Activated CD4-positive, alpha-beta T cell treated with anti-CD3 and anti-CD28 coated beads, Interleukin-2, amount 10 ng/mL, durations not matched to agents 7 days and 5 days (primary cell): ENCODE measurements around the gene IQCE. TPM values are rescaled to one million over a fixed set of nuclear protein-coding genes. Genes with fewer than 3 reads are reported as not detected.
A peak's percentile ranks its signal among the peaks of the same experiment; 100 is the strongest.
"Not testable (repeated sequence)": the region's sequence is repeated elsewhere in the genome, so short reads cannot be mapped to it uniquely, and the experiment has no call there.

Source experiments
- CTCF ChIA-PET: fragments of 350-600 bp; sonication (Branson Sonifier 250); formaldehyde crosslinking; loops from one replicate; lab custom pipeline; 2021; ENCODE audit warnings: antibody characterized with exemption; lab: Charles Lee
- POLR2A ChIA-PET: fragments of 350-600 bp; sonication (Branson Sonifier 250); formaldehyde crosslinking; loops from one replicate; lab custom pipeline; 2021; ENCODE audit warnings: antibody characterized with exemption; lab: Charles Lee
- DNase-seq: peaks from one replicate; pipeline ENCODE4 v3.0.0-alpha.2; 2020
- H3K27ac Mint-ChIP-seq: one replicate; pipeline ENCODE4 v1.8.0; 2021; ENCODE audit warnings: mild to moderate bottlenecking, moderate library complexity, mixed read lengths
- H3K27me3 Mint-ChIP-seq: one replicate; pipeline ENCODE4 v1.8.0; 2021; ENCODE audit warnings: mixed read lengths
- H3K36me3 Mint-ChIP-seq: one replicate; pipeline ENCODE4 v1.8.0; 2021; ENCODE audit warnings: low read depth, mixed read lengths
- H3K4me1 Mint-ChIP-seq: one replicate; pipeline ENCODE4 v1.8.0; 2021; ENCODE audit warnings: mixed read lengths
- H3K4me3 Mint-ChIP-seq: one replicate; pipeline ENCODE4 v1.8.0; 2021; ENCODE audit warnings: mild to moderate bottlenecking, moderate library complexity, mixed read lengths
- H3K9me3 Mint-ChIP-seq: one replicate; pipeline ENCODE4 v1.8.0; 2021; ENCODE audit warnings: mixed read lengths
- total RNA-seq, 2 experiments: library from RNA; stranded (reverse); gene quantifications; one replicate each; pipeline ENCODE4 v1.2.3, GENCODE V29; 2021

IQCE gene
- total RNA-seq, 2 experiments from 2014 or later = 13.8 to 15.5 TPM

DNA sequence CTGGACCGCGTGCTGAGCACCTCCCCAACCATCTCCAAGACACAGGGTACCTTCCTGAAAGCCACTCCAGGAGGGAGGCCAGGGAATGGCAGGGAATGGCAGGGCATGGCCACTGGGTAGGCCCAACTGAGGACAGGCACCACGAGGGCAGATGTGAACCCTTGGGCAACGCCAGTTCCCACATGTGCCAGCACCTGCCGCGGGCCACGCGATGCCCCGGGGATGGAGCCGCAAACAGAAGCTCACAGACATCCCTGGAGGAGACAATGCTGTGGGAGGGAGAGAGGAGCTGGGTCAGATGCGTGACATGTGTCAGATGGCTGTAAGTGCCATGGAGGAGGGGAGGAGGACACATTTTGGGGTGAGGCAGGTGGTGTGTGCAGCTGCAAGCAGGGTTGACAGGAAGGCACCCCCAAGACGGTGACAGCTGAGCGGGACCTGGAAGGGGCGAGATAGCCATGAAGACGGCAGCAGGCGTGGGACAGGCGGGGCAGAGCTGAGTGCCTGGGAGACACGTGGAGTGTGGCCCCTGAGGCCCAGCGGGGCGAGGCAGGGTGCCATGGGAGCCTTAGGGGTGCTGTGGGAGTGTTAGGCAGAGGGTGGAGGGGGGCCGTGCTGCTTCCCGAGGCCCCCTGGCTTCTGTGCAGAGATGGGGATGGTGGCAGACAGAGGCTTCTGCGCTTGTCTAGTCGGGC lies 27.7 kb downstream of the IQCE start:
- ChIA-PET POLR2A (no interaction called here), CTCF (interaction anchor here (1.4 kb wide), 1 partner anchor 8 kb away, joined by 3 read pairs; no protein-coding TSS in a partner anchor)
- Mint-ChIP-seq H3K4me3 (no peak overlapping the region), H3K27me3 (no peaks in the 10 kb centered on the region), H3K9me3 (no peaks in the 10 kb centered on the region), H3K4me1 (no peaks in the 10 kb centered on the region), H3K27ac (no peak overlapping the region), H3K36me3 (peaks cover 2% of the 10 kb centered on the region)
- DNase-seq = no peak

DNA sequence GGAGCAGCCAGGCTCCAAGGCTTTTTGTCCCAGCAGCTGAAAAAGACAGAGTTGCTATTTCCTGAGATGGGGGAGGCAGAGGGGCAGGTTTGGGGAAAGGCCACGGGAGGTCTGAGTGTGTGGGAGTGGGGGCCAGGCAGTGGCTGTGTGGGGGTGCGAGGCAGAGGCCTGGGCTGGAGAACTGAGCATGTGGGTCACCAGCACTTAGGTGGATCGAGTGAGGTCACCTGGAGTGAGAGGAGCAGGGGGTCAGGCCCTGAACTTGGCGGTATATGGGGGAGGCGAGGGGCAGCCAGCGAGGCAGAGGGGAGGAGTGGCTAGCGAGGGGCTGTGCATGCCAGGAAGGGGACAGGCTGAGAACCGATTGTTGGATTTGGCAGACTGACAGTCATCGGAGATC lies 28.4 kb downstream of the IQCE start:
- Mint-ChIP-seq H3K36me3 (peaks cover 2% of the 10 kb centered on the region), H3K27ac (no peak overlapping the region), H3K4me3 (no peak overlapping the region), H3K27me3 (no peaks in the 10 kb centered on the region), H3K9me3 (no peaks in the 10 kb centered on the region), H3K4me1 (no peaks in the 10 kb centered on the region)
- DNase-seq = no peak
- ChIA-PET CTCF (no interaction called here), POLR2A (no interaction called here)

DNA sequence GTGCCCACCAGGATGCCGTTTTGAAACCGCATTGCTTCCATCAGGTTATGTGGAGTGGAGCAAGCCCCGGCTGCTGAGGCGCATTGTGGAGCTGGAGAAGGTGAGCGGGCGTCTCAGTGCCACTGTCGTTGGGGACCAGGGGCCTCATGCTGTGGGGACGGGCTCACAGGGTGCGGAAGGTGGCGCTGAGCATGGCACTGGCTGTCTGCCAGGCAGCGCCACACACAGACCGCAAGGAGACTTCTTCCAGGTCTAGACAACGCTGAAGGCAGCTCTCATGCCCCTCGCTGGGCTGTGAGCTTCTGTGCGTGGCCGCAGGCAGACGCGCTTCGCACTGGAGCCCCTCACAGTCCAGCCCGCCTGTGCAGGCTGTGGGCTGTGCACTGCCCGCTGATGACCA lies 29.0 kb downstream of the IQCE start:
- Mint-ChIP-seq H3K27me3 (no peaks in the 10 kb centered on the region), H3K4me3 (no peak overlapping the region), H3K9me3 (no peaks in the 10 kb centered on the region), H3K36me3 (peaks cover 2% of the 10 kb centered on the region), H3K4me1 (no peaks in the 10 kb centered on the region), H3K27ac (no peak overlapping the region)
- ChIA-PET POLR2A (no interaction called here), CTCF (no interaction called here)
- no peak for DNase-seq

DNA sequence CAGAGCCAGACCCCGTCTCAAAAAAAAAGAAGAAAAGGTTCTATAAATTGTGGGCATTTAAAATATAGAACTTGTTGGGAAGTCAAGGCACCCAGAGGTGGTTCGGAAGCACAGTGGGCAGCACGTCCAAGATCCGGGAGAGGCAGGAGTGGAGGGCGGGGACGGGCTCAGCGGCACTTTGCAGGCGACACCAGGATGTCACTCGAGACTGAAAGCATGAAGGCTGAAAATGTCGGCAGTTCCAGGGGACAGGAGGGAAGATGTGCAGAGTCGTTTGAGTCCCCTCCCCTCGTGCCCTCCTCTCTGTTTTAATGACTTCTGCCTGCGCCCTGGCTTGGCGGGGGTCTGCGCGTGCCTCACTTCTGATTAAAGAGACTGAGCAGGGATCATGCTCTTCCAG lies 30.6 kb downstream of the IQCE start:
- Mint-ChIP-seq H3K4me3 (no peak overlapping the region), H3K9me3 (no peaks in the 10 kb centered on the region), H3K4me1 (no peaks in the 10 kb centered on the region), H3K36me3 (peaks cover 2% of the 10 kb centered on the region), H3K27ac (no peak overlapping the region), H3K27me3 (no peaks in the 10 kb centered on the region)
- ChIA-PET CTCF (interaction anchor here (1.3 kb wide), 1 partner anchor 12 kb away, joined by 4 read pairs; no protein-coding TSS in a partner anchor), POLR2A (no interaction called here)
- DNase-seq = no peak

DNA sequence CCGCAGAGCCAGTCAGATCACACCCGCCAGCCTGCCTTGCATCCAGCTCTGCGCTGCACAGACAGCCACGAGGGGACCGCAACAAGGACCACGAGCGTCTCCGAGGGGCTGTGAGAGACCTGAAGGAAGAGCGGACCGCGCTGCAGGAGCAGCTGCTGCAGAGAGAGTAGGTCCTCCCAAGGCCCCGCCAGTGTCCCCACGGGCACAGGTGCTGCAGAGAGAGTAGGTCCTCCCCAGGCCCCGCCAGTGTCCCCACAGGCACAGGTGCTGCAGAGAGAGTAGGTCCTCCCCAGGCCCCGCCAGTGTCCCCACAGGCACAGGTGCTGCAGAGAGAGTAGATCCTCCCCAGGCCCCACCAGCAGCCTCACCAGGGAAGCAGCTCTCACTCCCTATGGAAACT lies 31.2 kb downstream of the IQCE start:
- POLR2A ChIA-PET, H3K9me3 Mint-ChIP-seq, H3K27ac Mint-ChIP-seq, DNase-seq, H3K27me3 Mint-ChIP-seq, H3K36me3 Mint-ChIP-seq, H3K4me3 Mint-ChIP-seq, H3K4me1 Mint-ChIP-seq: not testable (repeated sequence)
- CTCF ChIA-PET = interaction anchor here (1.3 kb wide), 1 partner anchor 12 kb away, joined by 4 read pairs; no protein-coding TSS in a partner anchor

DNA sequence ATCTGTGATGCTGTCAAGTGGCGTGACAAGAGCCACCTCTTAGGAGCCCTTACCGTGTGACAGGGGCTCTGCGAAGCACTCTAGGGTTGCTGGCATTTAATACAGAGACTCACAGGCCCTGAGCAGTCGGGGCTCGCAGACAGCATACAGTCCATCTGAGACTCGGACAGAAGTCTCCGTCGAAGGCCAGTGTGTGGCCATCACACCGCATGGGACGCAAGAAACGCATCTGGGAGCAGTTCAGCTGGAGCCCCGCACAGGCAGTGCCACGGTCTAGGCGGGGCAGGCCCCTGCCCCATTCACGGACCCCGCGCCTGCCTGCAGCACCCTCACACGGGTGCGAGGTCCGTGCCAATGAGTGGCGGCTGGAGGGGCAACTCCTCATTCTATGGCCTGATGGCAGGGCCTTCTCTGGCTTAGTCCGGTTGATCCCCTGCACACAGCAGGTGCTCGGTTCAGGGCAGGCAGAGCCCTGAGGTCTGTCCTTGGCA lies 33.6 kb downstream of the IQCE start:
- H3K4me3 Mint-ChIP-seq = no peak overlapping the region
- H3K27ac Mint-ChIP-seq = peak overlapping the region; percentile 31
- no peaks in the 10 kb centered on the region for H3K27me3 Mint-ChIP-seq
- ChIA-PET CTCF (interaction anchor here (0.7 kb wide), 1 partner anchor 10 kb away, joined by 3 read pairs; no protein-coding TSS in a partner anchor), POLR2A (no interaction called here)
- DNase-seq = no peak
- H3K9me3 Mint-ChIP-seq = no peaks in the 10 kb centered on the region
- H3K36me3 Mint-ChIP-seq = no peaks in the 10 kb centered on the region
- no peaks in the 10 kb centered on the region for H3K4me1 Mint-ChIP-seq

DNA sequence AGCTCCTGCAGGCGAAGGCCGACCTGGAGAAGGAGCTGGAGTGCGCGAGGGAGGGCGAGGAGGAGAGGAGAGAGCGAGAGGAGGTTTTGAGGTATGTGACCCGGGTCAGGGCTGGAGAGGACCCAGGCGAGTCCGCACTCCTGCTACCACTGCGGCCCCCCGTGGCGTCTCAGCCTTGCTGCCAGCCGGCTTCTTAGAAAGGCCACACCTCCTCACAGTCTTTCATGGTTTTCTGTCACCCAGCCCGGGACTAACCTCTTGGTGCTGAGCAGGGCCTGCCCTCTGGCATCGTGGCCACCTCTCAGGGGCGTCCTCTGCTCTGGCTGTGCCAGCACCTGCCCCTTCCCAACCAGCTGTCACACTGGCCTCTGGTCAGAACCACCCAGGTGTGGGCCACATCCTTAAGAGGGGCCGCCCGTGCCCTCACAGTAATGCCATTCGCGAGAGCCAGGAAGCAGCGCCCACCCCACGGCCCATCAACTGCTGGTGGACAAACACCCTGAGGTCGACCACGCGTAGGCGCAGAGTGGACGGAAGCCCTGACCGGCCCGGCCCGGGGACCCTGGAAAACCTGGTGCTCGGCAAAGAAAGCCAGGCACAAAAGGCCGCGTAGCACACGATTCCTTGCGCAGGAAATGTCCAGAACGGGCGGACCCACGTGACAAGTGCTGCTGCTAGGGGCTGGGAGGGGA lies 34.4 kb downstream of the IQCE start:
- H3K36me3 Mint-ChIP-seq = no peaks in the 10 kb centered on the region
- no peak for DNase-seq
- ChIA-PET POLR2A (no interaction called here), CTCF (interaction anchor here (0.7 kb wide), 1 partner anchor 9 kb away, joined by 3 read pairs; no protein-coding TSS in a partner anchor)
- no peaks in the 10 kb centered on the region for H3K9me3 Mint-ChIP-seq
- no peak overlapping the region for H3K27ac Mint-ChIP-seq
- no peaks in the 10 kb centered on the region for H3K27me3 Mint-ChIP-seq
- no peaks in the 10 kb centered on the region for H3K4me1 Mint-ChIP-seq
- H3K4me3 Mint-ChIP-seq = no peak overlapping the region

DNA sequence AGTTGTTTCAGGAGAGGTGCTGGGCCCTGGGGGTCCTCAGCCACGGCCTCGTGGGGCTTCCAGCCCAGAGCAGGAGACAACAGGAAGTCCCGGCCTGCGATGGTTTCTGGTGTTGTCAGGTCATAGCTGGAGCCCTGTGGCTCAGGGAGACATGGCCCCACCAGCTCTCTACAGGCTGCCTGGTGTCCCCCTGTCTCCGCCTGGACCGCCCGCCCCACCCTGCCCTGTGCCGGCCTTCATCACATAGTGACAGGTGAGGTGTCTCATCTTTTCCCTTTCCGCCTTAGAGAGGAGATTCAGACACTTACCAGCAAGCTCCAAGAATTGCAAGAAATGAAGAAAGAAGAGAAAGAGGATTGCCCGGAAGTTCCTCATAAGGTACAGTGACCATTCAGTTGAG lies 35.8 kb downstream of the IQCE start:
- Mint-ChIP-seq H3K27me3 (no peaks in the 10 kb centered on the region), H3K4me1 (no peaks in the 10 kb centered on the region), H3K4me3 (no peak overlapping the region), H3K9me3 (no peaks in the 10 kb centered on the region), H3K27ac (peak overlapping the region; percentile 21), H3K36me3 (no peaks in the 10 kb centered on the region)
- no peak for DNase-seq
- ChIA-PET CTCF (interaction anchor here (1.1 to 1.4 kb wide), 2 partner anchors 9 kb away, joined by 3 read pairs; no protein-coding TSS in a partner anchor), POLR2A (no interaction called here)

DNA sequence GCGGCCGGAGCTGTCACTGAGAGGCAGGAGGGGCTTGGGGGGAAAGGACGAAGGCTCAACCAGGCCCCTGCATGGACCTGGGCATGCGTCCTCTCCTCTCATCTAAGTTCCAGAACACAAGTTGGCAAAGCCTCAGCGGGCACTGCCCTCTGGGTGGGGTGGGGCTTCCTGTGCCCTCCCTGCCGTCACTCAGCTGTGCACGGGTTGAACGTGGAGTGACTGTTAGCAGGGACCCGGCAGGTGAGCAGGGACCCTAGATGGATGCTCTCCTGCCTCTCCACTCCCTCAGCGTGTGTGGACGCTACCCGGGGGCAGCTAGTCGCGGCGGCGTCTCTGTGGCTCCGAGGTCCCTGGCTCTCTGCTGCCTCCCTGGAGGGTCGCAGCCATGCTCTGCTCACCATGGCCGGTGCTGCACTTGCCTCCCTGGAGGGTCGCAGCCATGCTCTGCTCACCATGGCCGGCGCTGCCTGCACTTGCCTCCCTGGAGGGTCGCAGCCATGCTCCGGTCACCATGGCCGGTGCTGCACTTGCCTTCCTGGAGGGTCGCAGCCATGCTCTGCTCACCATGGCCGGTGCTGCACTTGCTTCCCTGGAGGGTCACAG lies 36.6 kb downstream of the IQCE start:
- CTCF ChIA-PET = interaction anchor here (0.6 kb wide), 1 partner anchor 247 kb away, joined by 4 read pairs; no protein-coding TSS in a partner anchor
- Mint-ChIP-seq H3K27ac (no peak overlapping the region), H3K36me3 (no peaks in the 10 kb centered on the region), H3K9me3 (no peaks in the 10 kb centered on the region), H3K4me3 (no peak overlapping the region), H3K27me3 (no peaks in the 10 kb centered on the region), H3K4me1 (no peaks in the 10 kb centered on the region)
- POLR2A ChIA-PET = no interaction called here
- DNase-seq = no peak

DNA sequence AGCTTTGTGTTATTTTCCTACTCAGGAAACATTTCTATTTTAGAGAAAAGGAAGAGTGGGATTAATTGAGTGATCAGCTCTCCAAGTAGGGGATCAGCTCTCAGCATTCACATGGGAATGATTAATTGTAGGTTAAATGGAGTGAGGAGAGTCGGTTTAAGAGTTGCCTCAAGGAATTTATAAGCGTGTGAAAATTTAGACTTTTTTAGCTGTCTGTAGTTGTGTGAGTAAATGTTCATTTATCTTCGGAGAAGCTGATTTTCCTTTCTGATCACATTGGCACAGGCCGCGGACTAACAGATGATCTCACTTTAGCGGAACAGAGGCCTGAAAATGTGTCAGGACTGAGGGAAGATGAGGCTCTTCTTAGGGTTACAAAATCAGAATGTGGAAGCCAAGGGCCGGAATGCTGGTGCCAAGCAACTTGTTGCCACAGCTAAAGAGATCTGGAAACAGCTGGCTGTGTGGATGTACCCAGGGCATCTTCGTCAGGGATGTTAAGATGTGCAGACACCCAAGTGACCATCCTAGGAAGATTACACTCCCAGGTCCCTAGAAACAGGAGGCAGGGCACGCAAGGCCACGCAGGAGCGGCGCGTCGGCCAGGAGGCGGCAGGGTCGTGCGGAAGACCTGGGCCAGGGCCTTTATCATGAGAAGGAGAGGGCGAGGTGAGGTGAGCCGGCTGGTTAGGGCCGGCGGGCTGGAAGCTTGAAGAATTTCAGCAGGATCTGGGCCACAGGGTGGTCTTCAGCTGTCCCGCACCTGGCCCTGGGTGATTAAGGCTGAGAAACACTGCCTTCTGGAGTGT lies 37.9 kb downstream of the IQCE start:
- CTCF ChIA-PET = no interaction called here
- H3K27ac Mint-ChIP-seq = no peak overlapping the region
- H3K27me3 Mint-ChIP-seq = no peaks in the 10 kb centered on the region
- POLR2A ChIA-PET = no interaction called here
- H3K4me3 Mint-ChIP-seq = no peak overlapping the region
- H3K4me1 Mint-ChIP-seq = no peaks in the 10 kb centered on the region
- no peak for DNase-seq
- H3K9me3 Mint-ChIP-seq = no peaks in the 10 kb centered on the region
- H3K36me3 Mint-ChIP-seq = no peaks in the 10 kb centered on the region

DNA sequence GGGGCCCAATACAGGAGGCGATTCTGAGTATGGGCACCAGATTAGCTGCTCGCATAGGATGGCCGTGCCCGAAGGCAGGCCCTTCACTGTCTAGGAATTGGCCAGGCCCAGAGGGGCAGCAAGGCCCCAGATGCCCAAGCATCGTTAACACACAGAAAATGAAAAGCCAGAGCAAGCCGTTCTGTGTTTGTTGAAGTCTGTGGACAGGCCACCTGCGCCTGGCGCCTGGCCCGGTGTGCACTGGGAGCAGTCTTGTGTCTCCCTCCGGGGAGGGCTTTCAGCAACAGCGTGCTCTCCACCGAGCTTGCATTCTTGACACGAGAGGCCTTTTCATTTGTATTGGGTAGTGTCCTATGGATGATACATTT lies 38.5 kb downstream of the IQCE start:
- ChIA-PET CTCF (no interaction called here), POLR2A (no interaction called here)
- H3K4me3 Mint-ChIP-seq = no peak overlapping the region
- H3K36me3 Mint-ChIP-seq = no peaks in the 10 kb centered on the region
- no peaks in the 10 kb centered on the region for H3K9me3 Mint-ChIP-seq
- H3K27ac Mint-ChIP-seq = no peak overlapping the region
- H3K4me1 Mint-ChIP-seq = peaks cover under 1% of the 10 kb centered on the region
- no peaks in the 10 kb centered on the region for H3K27me3 Mint-ChIP-seq
- no peak for DNase-seq

DNA sequence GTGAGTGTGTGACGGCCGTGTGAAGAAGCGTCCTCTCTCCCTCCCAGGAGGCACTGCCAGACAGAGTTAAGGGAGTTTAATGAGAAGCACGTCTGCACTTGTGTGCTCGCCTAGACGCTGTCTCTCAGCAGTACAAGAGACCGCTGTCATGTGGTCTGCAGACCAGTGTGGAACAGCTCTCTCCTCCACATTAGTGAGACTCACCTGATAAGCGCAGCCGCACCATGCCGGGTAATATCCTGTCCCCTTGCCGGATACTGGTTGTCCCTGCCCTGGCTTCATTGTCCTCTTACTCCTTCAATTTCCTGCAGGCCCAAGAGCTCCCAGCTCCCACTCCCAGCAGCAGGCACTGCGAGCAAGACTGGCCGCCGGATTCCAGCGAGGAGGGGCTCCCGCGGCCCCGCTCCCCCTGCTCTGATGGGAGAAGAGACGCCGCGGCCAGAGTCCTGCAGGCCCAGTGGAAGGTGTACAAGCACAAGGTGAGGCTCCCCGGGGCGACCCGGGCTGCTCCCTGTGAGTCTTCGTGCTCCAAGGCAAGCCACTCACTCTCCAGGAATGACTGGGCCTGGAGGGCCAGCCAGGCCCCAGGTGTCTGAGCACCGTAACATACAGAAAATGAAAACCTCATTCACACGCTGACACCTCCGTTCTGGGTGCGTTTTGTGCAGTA lies 39.5 kb downstream of the IQCE start:
- Mint-ChIP-seq H3K27ac (no peak overlapping the region), H3K4me3 (no peak overlapping the region), H3K27me3 (no peaks in the 10 kb centered on the region), H3K36me3 (no peaks in the 10 kb centered on the region), H3K4me1 (peaks cover 7% of the 10 kb centered on the region), H3K9me3 (no peaks in the 10 kb centered on the region)
- ChIA-PET CTCF (no interaction called here), POLR2A (no interaction called here)
- no peak for DNase-seq
